Measurements from ENCODE around the gene XPNPEP3.

GRCh38 chr22:40862537-40862936, 5.6 kb downstream of the XPNPEP3 start:
- no peak for TF ChIP-seq POLR2AphosphoS5 (IDR thresholded peaks at IDR 0.05; ENCODE audit: low read depth, low read length)
- no peak for TF ChIP-seq SIN3A (IDR thresholded peaks at IDR 0.05; ENCODE audit: borderline replicate concordance, insufficient read depth, low read length)
- TF ChIP-seq, protein P1, sequence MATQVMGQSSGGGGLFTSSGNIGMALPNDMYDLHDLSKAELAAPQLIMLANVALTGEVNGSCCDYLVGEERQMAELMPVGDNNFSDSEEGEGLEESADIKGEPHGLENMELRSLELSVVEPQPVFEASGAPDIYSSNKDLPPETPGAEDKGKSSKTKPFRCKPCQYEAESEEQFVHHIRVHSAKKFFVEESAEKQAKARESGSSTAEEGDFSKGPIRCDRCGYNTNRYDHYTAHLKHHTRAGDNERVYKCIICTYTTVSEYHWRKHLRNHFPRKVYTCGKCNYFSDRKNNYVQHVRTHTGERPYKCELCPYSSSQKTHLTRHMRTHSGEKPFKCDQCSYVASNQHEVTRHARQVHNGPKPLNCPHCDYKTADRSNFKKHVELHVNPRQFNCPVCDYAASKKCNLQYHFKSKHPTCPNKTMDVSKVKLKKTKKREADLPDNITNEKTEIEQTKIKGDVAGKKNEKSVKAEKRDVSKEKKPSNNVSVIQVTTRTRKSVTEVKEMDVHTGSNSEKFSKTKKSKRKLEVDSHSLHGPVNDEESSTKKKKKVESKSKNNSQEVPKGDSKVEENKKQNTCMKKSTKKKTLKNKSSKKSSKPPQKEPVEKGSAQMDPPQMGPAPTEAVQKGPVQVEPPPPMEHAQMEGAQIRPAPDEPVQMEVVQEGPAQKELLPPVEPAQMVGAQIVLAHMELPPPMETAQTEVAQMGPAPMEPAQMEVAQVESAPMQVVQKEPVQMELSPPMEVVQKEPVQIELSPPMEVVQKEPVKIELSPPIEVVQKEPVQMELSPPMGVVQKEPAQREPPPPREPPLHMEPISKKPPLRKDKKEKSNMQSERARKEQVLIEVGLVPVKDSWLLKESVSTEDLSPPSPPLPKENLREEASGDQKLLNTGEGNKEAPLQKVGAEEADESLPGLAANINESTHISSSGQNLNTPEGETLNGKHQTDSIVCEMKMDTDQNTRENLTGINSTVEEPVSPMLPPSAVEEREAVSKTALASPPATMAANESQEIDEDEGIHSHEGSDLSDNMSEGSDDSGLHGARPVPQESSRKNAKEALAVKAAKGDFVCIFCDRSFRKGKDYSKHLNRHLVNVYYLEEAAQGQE (IDR thresholded peaks at IDR 0.05; ENCODE audit: insufficient read depth in 1 of 2, low read depth in 2 of 2, low read length in 2 of 2), result no peak
- no peak for TF ChIP-seq FOXP2 (optimal IDR thresholded peaks at IDR 0.05; ENCODE audit: borderline replicate concordance, extremely low read depth, extremely low read length, insufficient read depth)
- no peak for TF ChIP-seq TAF1 (IDR thresholded peaks at IDR 0.05; ENCODE audit: borderline replicate concordance, insufficient read depth, low read length)
